Transverse colon (tissue), 4 donors: ENCODE data around the gene HTRA3.

Experiments
- EP300 ChIP-seq: sonication (generic); formaldehyde crosslinking; IDR thresholded peaks from one replicate; pipeline ENCODE4 v1.6.1; 2017; ENCODE audit warnings: antibody characterized with exemption, low read depth
- POLR2A ChIP-seq: fragments of 450-650 bp; IDR thresholded peaks from one replicate; pipeline ENCODE4 v1.6.1; 2016; ENCODE audit warnings: antibody characterized with exemption, mild to moderate bottlenecking, moderate library complexity
- POLR2AphosphoS5 ChIP-seq, 3 donors: sonication (generic); formaldehyde crosslinking; IDR thresholded peaks; one replicate each; pipeline ENCODE4 v1.6.1; 2016; ENCODE audit warnings: antibody characterized with exemption in 3 of 3
- TF ChIP-seq, protein P1 (sequence below), 5 experiments: fragments of 200-600 bp in 3 of 5; fragments of 450-650 bp in 2 of 5; sonication (generic) in 3 of 5; IDR thresholded peaks; 1 replicate in 2 of 5; 2 replicates in 3 of 5; pipeline ENCODE4 v1.5.1; 2016 to 2017; ENCODE audit warnings: antibody characterized with exemption in 5 of 5, inconsistent platforms in 3 of 5, mild to moderate bottlenecking in 2 of 5, moderate library complexity in 1 of 5

DNA sequence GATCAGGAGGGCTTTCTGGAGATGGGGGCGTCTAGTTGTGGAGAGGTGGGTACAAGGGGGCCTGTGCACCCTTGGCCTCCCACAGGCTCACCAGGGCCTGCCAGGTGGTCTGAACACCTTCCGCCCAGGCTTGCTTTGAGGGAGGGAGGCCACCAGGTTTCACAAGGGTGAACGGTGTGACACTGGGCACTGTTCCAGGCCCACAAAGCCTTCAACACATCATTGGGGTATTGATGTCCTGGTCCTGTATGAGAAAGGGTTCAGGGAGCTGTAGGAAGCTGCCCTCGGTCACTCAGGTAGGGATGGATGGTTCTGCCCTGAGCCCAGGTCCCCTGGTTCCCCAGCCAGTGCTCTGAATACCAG lies 6.0 kb downstream of the HTRA3 start:
- TF ChIP-seq POLR2A, result no peak
- TF ChIP-seq, protein P1, sequence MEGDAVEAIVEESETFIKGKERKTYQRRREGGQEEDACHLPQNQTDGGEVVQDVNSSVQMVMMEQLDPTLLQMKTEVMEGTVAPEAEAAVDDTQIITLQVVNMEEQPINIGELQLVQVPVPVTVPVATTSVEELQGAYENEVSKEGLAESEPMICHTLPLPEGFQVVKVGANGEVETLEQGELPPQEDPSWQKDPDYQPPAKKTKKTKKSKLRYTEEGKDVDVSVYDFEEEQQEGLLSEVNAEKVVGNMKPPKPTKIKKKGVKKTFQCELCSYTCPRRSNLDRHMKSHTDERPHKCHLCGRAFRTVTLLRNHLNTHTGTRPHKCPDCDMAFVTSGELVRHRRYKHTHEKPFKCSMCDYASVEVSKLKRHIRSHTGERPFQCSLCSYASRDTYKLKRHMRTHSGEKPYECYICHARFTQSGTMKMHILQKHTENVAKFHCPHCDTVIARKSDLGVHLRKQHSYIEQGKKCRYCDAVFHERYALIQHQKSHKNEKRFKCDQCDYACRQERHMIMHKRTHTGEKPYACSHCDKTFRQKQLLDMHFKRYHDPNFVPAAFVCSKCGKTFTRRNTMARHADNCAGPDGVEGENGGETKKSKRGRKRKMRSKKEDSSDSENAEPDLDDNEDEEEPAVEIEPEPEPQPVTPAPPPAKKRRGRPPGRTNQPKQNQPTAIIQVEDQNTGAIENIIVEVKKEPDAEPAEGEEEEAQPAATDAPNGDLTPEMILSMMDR (IDR thresholded peaks at IDR 0.05), result no peak
- TF ChIP-seq POLR2AphosphoS5 (IDR thresholded peaks at IDR 0.05), result no peak
- no peak for TF ChIP-seq EP300
